GM10248 (cell line): ENCODE results near the gene FHOD3.

ENCODE experiments used
- CTCF ChIA-PET: fragments of 300-600 bp; sonication (Branson Sonifier 250); formaldehyde crosslinking; extraction: SDS; loops from one replicate; lab custom pipeline; 2021; ENCODE audit warnings: antibody characterized with exemption; lab: Yijun Ruan, JAX
- POLR2A ChIA-PET: fragments of 350-650 bp; sonication (Branson Sonifier 250); formaldehyde crosslinking; extraction: SDS; loops from one replicate; lab custom pipeline; 2020; ENCODE audit warnings: antibody characterized with exemption; lab: Yijun Ruan, JAX
- DNase-seq: peaks from one replicate; pipeline ENCODE4 v3.0.0; 2012; ENCODE audit errors: extremely low spot score
- TF ChIP-seq, protein P1 (sequence below): IDR thresholded peaks from 2 replicates; pipeline ENCODE4 v1.5.1; 2012; ENCODE audit warnings: mild to moderate bottlenecking, low read depth; ENCODE audit errors: extremely low read depth, missing control alignments, control extremely low read depth

The FHOD3 gene

DNA sequence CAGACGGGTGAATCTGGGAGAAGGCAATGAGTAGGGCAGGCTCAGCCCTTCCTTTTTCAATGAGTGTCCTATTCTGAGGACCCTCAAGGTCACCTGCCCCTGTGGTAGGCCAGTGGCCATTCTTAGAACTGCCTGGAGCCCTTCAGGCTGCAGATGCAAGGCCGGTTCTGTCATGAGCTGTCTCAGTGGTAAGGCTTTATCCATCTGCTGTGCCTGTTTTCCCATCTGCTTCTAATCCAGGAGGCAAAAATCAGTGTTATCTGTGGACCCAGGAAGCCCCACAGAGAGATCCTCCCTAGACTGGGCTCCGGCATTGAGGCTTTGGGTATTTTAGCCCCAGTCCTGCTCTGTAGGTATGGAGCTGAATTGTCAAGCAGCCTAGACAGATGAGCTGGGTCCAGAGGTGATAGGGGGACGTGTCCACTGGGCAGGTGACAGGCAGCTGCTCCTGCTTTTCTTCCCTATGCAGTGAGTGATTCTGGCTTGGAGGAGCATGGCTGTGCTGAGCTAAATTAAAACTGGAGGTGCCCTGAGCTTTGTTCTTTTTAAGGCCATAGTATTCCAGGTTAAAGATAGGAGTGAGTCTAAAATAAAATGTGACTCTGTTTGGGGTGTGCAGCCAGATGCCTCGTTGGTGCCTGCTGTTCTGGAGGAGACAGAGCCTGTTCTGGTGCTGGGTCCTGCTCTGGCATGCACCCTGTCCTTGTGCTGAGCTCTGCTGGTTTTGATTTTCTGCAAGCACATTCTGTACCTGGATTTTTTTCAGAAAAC lies 92.5 kb downstream of the FHOD3 start:
- ChIA-PET POLR2A (no interaction called here), CTCF (interaction anchor here (1.9 kb wide), 1 partner anchor 9 kb away, joined by 4 read pairs; no protein-coding TSS in a partner anchor)
- no peak for DNase-seq
- TF ChIP-seq, protein P1, sequence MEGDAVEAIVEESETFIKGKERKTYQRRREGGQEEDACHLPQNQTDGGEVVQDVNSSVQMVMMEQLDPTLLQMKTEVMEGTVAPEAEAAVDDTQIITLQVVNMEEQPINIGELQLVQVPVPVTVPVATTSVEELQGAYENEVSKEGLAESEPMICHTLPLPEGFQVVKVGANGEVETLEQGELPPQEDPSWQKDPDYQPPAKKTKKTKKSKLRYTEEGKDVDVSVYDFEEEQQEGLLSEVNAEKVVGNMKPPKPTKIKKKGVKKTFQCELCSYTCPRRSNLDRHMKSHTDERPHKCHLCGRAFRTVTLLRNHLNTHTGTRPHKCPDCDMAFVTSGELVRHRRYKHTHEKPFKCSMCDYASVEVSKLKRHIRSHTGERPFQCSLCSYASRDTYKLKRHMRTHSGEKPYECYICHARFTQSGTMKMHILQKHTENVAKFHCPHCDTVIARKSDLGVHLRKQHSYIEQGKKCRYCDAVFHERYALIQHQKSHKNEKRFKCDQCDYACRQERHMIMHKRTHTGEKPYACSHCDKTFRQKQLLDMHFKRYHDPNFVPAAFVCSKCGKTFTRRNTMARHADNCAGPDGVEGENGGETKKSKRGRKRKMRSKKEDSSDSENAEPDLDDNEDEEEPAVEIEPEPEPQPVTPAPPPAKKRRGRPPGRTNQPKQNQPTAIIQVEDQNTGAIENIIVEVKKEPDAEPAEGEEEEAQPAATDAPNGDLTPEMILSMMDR: no peak

DNA sequence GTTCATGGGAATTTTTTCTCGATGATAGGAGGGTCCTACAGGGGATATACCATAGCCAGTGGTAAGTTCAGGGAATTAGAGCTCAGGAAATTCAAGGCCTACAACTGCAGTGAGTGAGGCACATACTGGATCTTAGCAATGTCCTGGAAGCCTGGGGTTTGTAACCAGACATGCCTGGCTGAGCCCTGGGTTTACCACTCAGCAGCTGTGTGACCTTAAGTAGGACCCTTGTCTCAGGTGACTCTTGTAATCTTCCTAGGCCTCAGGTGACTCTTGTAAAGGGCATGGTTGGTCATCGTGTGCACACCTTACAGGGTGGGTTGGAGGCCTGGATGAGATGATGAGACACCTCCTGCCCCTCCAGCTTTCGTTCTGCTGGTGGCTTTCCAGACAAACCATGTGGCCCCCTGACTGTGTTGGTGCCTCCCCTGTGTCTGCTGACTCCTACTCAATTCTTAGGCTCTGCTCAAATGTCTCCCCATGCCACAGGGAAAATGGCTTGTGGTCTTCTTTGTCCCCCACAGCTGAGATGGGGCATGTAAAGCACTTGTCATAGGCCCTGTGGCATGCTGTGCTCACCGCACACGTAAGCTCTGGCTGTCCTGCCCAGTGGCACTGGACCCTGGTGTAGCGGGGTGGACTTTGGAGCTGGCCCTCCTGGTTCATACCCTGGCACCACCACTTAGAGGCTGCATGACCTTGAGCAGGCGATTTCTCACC lies 94.1 kb downstream of the FHOD3 start:
- ChIA-PET POLR2A (no interaction called here), CTCF (interaction anchor here (1.3 to 1.4 kb wide), 2 partner anchors 8 to 12 kb away, joined by 3 to 4 read pairs; no protein-coding TSS in a partner anchor)
- TF ChIP-seq, protein P1: no peak
- no peak for DNase-seq

- no peak for DNase-seq
- TF ChIP-seq, protein P1: no peak
- CTCF ChIA-PET: interaction anchor here (1.3 to 1.4 kb wide), 2 partner anchors 8 to 11 kb away, joined by 3 to 4 read pairs; no protein-coding TSS in a partner anchor
- POLR2A ChIA-PET: no interaction called here
Observed at GRCh38 chr18:36392164-36392978, 94.9 kb downstream of the FHOD3 start.

DNA sequence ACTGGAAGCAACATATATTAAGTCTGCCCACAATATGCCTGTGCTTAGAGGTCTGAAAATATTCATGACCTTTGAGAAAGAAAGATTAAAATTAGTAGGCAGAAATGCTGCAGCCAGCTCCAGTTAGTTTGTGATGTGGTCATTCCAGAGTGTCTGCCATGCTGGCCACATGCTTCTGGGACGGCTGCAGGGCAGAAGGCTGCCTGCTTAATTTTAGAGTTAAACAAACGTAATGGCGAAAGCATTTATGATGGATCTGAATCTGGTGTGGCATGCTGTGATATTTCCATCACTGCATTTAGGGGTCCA lies 95.4 kb downstream of the FHOD3 start:
- no peak for DNase-seq
- CTCF ChIA-PET: interaction anchor here (1.4 kb wide), 1 partner anchor 10 kb away, joined by 4 read pairs; no protein-coding TSS in a partner anchor
- TF ChIP-seq, protein P1: no peak
- POLR2A ChIA-PET: no interaction called here

- POLR2A ChIA-PET: no interaction called here
- DNase-seq: no peak
- TF ChIP-seq, protein P1: no peak
- CTCF ChIA-PET: interaction anchor here (1.2 to 1.5 kb wide), 2 partner anchors 14 to 17 kb away, joined by 3 to 4 read pairs; no protein-coding TSS in a partner anchor
Observed at GRCh38 chr18:36394486-36394885, 97.0 kb downstream of the FHOD3 start.

DNA sequence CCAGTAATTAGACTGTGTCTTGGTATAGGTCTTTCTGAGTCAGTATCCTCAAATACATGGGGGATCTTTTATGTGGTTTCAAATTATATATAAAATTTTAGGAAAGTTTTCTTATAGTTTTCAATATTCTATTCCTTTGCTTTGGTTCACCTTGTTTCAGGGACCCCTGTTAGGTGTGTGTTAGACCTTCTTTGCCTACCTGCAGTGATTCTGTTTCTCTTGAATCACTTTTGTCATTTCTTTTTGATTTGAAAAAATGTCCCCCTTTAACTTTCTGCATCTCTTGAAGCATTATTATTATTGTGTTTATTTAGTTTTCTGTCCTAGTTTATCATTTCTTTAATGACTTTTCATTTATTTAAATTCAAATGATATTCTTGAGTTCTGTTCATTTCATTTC lies 98.7 kb downstream of the FHOD3 start:
- no peak for DNase-seq
- POLR2A ChIA-PET: no interaction called here
- TF ChIP-seq, protein P1: no peak
- CTCF ChIA-PET: interaction anchor here (1.5 kb wide), 1 partner anchor 14 kb away, joined by 3 read pairs; no protein-coding TSS in a partner anchor
